ENCODE results near the gene LASP1NB.

The LASP1NB gene

GRCh38 chr17:38914741-38915638 lies 10.4 kb upstream of the LASP1NB start:
- no peak overlapping the region for H3K18ac ChIP-seq (ENCODE audit: low read depth, low read length)
- H4K8ac ChIP-seq (ENCODE audit: low read depth in 2 of 2, low read length in 2 of 2) = 0 out of 4 replicates have a peak overlapping the region, but pooled peaks of 1 of the 2 experiments have one; percentile 29
- no peak overlapping the region for H3K23ac ChIP-seq (ENCODE audit: low read depth, low read length)
- H3K27ac ChIP-seq (ENCODE audit: insufficient read depth, low read length) = no peak overlapping the region
- no peaks in the 10 kb centered on the region for H3K27me3 ChIP-seq (ENCODE audit: control insufficient read depth, insufficient read depth, low read length)
- ChIA-PET POLR2A (ENCODE audit: unreplicated experiment) (no interaction called here), CTCF (no interaction called here)
- H2BK20ac ChIP-seq (ENCODE audit: low read depth, low read length) = no peak overlapping the region
- H3K4me1 ChIP-seq (ENCODE audit: control insufficient read depth, insufficient read depth, low read length) = peaks cover 6% of the 10 kb centered on the region; the same call in 1 of the 2 replicates
- no peak overlapping the region for H3K4me3 ChIP-seq (ENCODE audit: insufficient read depth, low read depth, low read length)
- TF ChIP-seq FOS (IDR thresholded peaks at IDR 0.05; ENCODE audit: low read depth, low read length) = no peak
- in situ Hi-C loops (cut with MboI; ENCODE audit: low sequenced_read_pairs) (no loop called here), intact Hi-C loops (cut with micrococcal nuclease) (no loop called here), dilution Hi-C loops (cut with HindIII; ENCODE audit: low sequenced_read_pairs, unreplicated experiment) (no loop called here)
- ATAC-seq (ENCODE audit: low read depth) = no peak; the same call in 1 of the 2 replicates
- no TSS peak for BruUV-seq (replicated peaks)
- H3K9ac ChIP-seq (ENCODE audit: low read depth, low read length) = no peak overlapping the region
- H2AK9ac ChIP-seq (replicated peaks; ENCODE audit: low read depth, low read length, poor library complexity) = no peak overlapping the region
- H2BK15ac ChIP-seq (ENCODE audit: low read depth, low read length) = no peak overlapping the region
- H4K5ac ChIP-seq (ENCODE audit: low read depth, low read length) = no peak overlapping the region
- peak overlapping the region; percentile 49 for H2AFZ ChIP-seq (replicated peaks; ENCODE audit: low read length, poor library complexity)
- peaks cover 89% of the 10 kb centered on the region for H3K36me3 ChIP-seq (ENCODE audit: control insufficient read depth, insufficient read depth, low read length)
- no peak for DNase-seq
- H3K9me3 ChIP-seq (ENCODE audit: control insufficient read depth, insufficient read depth, low read length) = no peaks in the 10 kb centered on the region
- H2BK5ac ChIP-seq (ENCODE audit: low read depth, low read length, poor library complexity, severe bottlenecking) = no peak overlapping the region
- peaks cover 20% of the 10 kb centered on the region for H3K9me1 ChIP-seq (ENCODE audit: insufficient read depth, low read length)
- no peak overlapping the region for H3K14ac ChIP-seq (replicated peaks; ENCODE audit: low read depth, low read length)
- H3K4ac ChIP-seq (ENCODE audit: low read depth, low read length) = no peak overlapping the region
- no peak overlapping the region; the same call in 1 of the 2 replicates for H2AK5ac ChIP-seq (ENCODE audit: low read depth, low read length)
- H4K91ac ChIP-seq (ENCODE audit: insufficient read depth, low read depth, low read length) = no peak overlapping the region
- H3K4me2 ChIP-seq (ENCODE audit: low read depth, low read length) = no peak overlapping the region
- H3K79me1 ChIP-seq (ENCODE audit: low read depth in 1 of 2, low read length in 2 of 2) = peaks cover 63 to 94% of the 10 kb centered on the region in 2 experiments; a peak in 3 of 4 replicates
- no peak overlapping the region for H3K56ac ChIP-seq (ENCODE audit: extremely low read depth, insufficient read depth, low read length)
- no peak overlapping the region for H2BK120ac ChIP-seq (ENCODE audit: low read depth, low read length)
- 95% methylated on average over 4 of the region's 20 CpGs; no CpG with 5 or more reads in 1 of the 2 experiments for WGBS, 2 experiments (ENCODE audit: extremely low coverage in 2 of 2, insufficient read length in 1 of 2)
- H4K20me1 ChIP-seq (ENCODE audit: insufficient read depth, low read length) = peaks cover 73% of the 10 kb centered on the region

All from IMR-90 (cell line).